GM19463 (cell line): Measurements from ENCODE around the gene FDXR.

Experiments
- ATAC-seq: cut with Tn5 transposase; IDR thresholded peaks from one replicate; pipeline ENCODE4 v1.9.1; 2021; ENCODE audit warnings: mild to moderate bottlenecking, moderate library complexity; ENCODE audit not compliant: unreplicated experiment

FDXR gene

DNA sequence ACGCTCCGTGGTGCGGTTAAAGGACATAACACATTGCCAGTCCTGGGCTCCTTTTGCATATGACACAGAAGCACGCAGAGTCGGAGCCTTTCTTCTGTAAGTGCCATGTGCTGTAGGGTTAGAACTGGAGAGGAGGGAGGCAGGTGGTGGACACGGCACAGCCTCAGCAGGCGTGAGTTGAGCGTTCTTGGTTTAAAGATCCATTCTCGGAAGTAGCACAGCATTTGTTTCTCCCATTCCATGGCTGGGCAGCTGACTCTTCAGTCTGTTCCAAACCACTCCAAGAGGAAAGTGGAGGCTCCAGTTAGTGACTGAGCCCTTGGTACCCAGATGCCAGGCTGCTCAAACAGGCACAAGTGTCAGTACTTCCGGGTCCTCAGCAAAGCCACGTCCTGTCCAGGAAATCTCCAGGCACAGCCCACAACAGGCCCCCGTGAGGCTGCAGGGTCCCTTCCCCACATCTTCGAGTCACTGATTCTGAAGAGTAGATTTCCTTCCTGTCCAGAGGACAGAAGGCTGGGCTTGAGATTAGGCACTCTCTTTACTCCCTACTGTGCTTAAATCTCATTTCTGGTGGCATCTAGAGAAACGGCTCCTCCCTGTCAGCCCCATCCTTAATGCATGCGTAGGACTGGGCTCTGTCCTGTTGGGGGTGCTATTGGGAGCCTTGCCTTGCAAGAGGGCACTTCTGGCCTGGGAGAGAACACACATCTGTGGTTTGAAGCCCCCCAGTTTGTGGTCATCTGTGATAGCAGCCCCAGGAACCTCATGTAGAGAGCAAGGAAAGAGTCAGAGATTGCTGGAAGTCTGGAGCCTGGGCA lies 57.0 kb downstream of the FDXR start:
- ATAC-seq: no peak

DNA sequence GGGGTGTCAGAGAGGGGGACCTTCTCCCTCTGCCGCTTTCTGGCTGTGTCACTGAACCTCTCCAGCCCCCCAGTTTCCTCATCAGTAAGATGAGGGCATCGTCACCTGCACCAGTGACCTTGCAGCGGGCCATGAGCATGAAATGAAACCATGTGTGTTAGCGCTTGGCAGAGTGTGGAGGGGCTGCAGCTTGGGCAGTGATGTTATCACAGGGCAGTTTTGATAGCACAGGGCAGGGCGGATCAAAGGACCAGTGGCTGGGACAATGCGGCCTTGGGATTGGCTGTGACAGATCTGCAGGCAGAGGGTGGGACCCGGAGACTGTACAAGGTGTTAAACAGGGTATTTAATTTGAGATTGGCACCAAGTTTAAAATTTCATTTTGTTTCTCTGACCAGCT lies 57.7 kb downstream of the FDXR start:
- no peak for ATAC-seq

GRCh38 chr17:74814453-74814852 lies 58.3 kb downstream of the FDXR start:
- no peak for ATAC-seq
